Neural crest cell (in vitro differentiated cells): ENCODE measurements around the gene EME2. TPM values are rescaled to one million over a fixed set of nuclear protein-coding genes. Genes with fewer than 3 reads are reported as not detected.
"Not testable (repeated sequence)": the region's sequence is repeated elsewhere in the genome, so short reads cannot be mapped to it uniquely, and the experiment has no call there.

Experiments
- DNase-seq: peaks from one replicate; pipeline ENCODE4 v3.0.0; 2021; ENCODE audit warnings: low read depth, mixed read lengths, low spot score
- H3K27ac Mint-ChIP-seq: one replicate; pipeline ENCODE4 v1.8.0; 2021; ENCODE audit warnings: mild to moderate bottlenecking, mixed read lengths; ENCODE audit not compliant: unreplicated experiment
- H3K27me3 Mint-ChIP-seq: 2 replicates; pipeline ENCODE4 v1.8.0; 2021; ENCODE audit warnings: low read depth, mild to moderate bottlenecking, mixed read lengths
- H3K36me3 Mint-ChIP-seq: 2 replicates; pipeline ENCODE4 v1.8.0; 2021; ENCODE audit warnings: low read depth, mild to moderate bottlenecking, mixed read lengths
- H3K4me1 Mint-ChIP-seq: 2 replicates; pipeline ENCODE4 v1.8.0; 2021; ENCODE audit warnings: mixed read lengths
- H3K4me3 Mint-ChIP-seq: one replicate; pipeline ENCODE4 v1.8.0; 2021; ENCODE audit warnings: mild to moderate bottlenecking, mixed read lengths
- H3K9me3 Mint-ChIP-seq: 2 replicates; pipeline ENCODE4 v1.8.0; 2021; ENCODE audit warnings: mixed read lengths
- CTCF ChIP-seq: fragments of 200-600 bp; sonication (generic); conservative IDR thresholded peaks from 2 replicates; pipeline ENCODE4 v1.5.0; 2021; ENCODE audit warnings: antibody characterized with exemption, mild to moderate bottlenecking
- total RNA-seq: library from RNA; stranded (reverse); gene quantifications from 2 replicates; pipeline ENCODE4 v1.2.1, GENCODE V29; 2021

The EME2 gene
- total RNA-seq, 1 donor from 2014 or later, result 36.5 TPM

- H3K4me3 Mint-ChIP-seq, result no peak overlapping the region
- H3K27me3 Mint-ChIP-seq, result no peaks in the 10 kb centered on the region
- no peak for DNase-seq
Measured at GRCh38 chr16:1794221-1794871, 21.7 kb downstream of the EME2 start.

GRCh38 chr16:1794908-1795666 is 22.5 kb downstream of the EME2 start:
- Mint-ChIP-seq H3K36me3 (peaks cover 14% of the 10 kb centered on the region), H3K27me3 (no peaks in the 10 kb centered on the region), H3K4me3 (no peak overlapping the region), H3K4me1 (no peaks in the 10 kb centered on the region), H3K27ac (no peak overlapping the region), H3K9me3 (no peaks in the 10 kb centered on the region)
- DNase-seq, result no peak
- no peak for TF ChIP-seq CTCF

More at GRCh38 chr16:1794221-1794871, 21.7 kb downstream of the EME2 start:
- Mint-ChIP-seq H3K27ac (no peak overlapping the region), H3K4me1 (no peaks in the 10 kb centered on the region), H3K9me3 (no peaks in the 10 kb centered on the region), H3K36me3 (peaks cover 11% of the 10 kb centered on the region)
- TF ChIP-seq CTCF, result no peak

GRCh38 chr16:1799263-1799662 is 26.7 kb downstream of the EME2 start:
- H3K4me1 Mint-ChIP-seq, H3K4me3 Mint-ChIP-seq, H3K27ac Mint-ChIP-seq, DNase-seq, H3K27me3 Mint-ChIP-seq, H3K9me3 Mint-ChIP-seq: not testable (repeated sequence)
- H3K36me3 Mint-ChIP-seq, result peaks cover 16% of the 10 kb centered on the region

- H3K27ac Mint-ChIP-seq, result no peak overlapping the region
- H3K9me3 Mint-ChIP-seq, result no peaks in the 10 kb centered on the region
- peaks cover 19% of the 10 kb centered on the region for H3K36me3 Mint-ChIP-seq
Measured at GRCh38 chr16:1800701-1801100, 28.1 kb downstream of the EME2 start.

GRCh38 chr16:1807626-1808025 is 35.0 kb downstream of the EME2 start:
- no peak for TF ChIP-seq CTCF
- no peaks in the 10 kb centered on the region for H3K4me1 Mint-ChIP-seq
- peaks cover 11% of the 10 kb centered on the region for H3K36me3 Mint-ChIP-seq
- H3K4me3 Mint-ChIP-seq, result no peak overlapping the region
- no peak for DNase-seq
- H3K27ac Mint-ChIP-seq, result no peak overlapping the region
- H3K9me3 Mint-ChIP-seq, result no peaks in the 10 kb centered on the region
- no peaks in the 10 kb centered on the region for H3K27me3 Mint-ChIP-seq

More at GRCh38 chr16:1800701-1801100, 28.1 kb downstream of the EME2 start:
- H3K4me3 Mint-ChIP-seq, result no peak overlapping the region
- DNase-seq, result no peak
- no peaks in the 10 kb centered on the region for H3K27me3 Mint-ChIP-seq
- no peaks in the 10 kb centered on the region for H3K4me1 Mint-ChIP-seq
- TF ChIP-seq CTCF, result no peak

- Mint-ChIP-seq H3K9me3 (no peaks in the 10 kb centered on the region), H3K4me1 (no peaks in the 10 kb centered on the region), H3K4me3 (no peak overlapping the region), H3K36me3 (peaks cover 11% of the 10 kb centered on the region), H3K27ac (no peak overlapping the region), H3K27me3 (no peaks in the 10 kb centered on the region)
- no peak for DNase-seq
- no peak for TF ChIP-seq CTCF
Measured at GRCh38 chr16:1808691-1809090, 36.1 kb downstream of the EME2 start.
